H9 (cell line): ENCODE data around the gene JPH2. TPM values are rescaled to one million over a fixed set of nuclear protein-coding genes. Genes with fewer than 3 reads are reported as not detected.

Source experiments
- DNase-seq: peaks from one replicate; pipeline ENCODE4 v3.0.0-alpha.2; 2017
- H2AFZ ChIP-seq: one replicate; pipeline ENCODE4 v1.6.1; 2013; ENCODE audit warnings: mild to moderate bottlenecking, low read length, control low read depth, moderate library complexity
- H2AK5ac ChIP-seq: 2 replicates; pipeline ENCODE4 v1.6.1; 2013; ENCODE audit warnings: low read length, control low read depth, mixed read lengths; ENCODE audit not compliant: insufficient read length
- H2BK120ac ChIP-seq: one replicate; pipeline ENCODE4 v1.6.1; 2013; ENCODE audit warnings: low read depth, mild to moderate bottlenecking, low read length, control low read depth, inconsistent platforms; ENCODE audit not compliant: poor library complexity, severe bottlenecking
- H2BK12ac ChIP-seq: 2 replicates; pipeline ENCODE4 v1.6.1; 2013; ENCODE audit warnings: low read length, control low read depth, mixed read lengths, low read depth; ENCODE audit not compliant: insufficient read length
- H2BK15ac ChIP-seq: 2 replicates; pipeline ENCODE4 v1.6.1; 2013; ENCODE audit warnings: low read depth, low read length, control low read depth
- H2BK20ac ChIP-seq: one replicate; pipeline ENCODE4 v1.6.1; 2013; ENCODE audit warnings: low read depth, mild to moderate bottlenecking, low read length, control low read depth, inconsistent platforms; ENCODE audit not compliant: poor library complexity, severe bottlenecking
- H2BK5ac ChIP-seq: 2 replicates; pipeline ENCODE4 v1.6.1; 2013; ENCODE audit warnings: low read length, control low read depth, mixed read lengths; ENCODE audit not compliant: insufficient read length
- H3K14ac ChIP-seq: 2 replicates; pipeline ENCODE4 v1.6.1; 2013; ENCODE audit warnings: low read length, control low read depth; ENCODE audit not compliant: insufficient read depth
- H3K18ac ChIP-seq: 2 replicates; pipeline ENCODE4 v1.6.1; 2013; ENCODE audit warnings: low read depth, mild to moderate bottlenecking, mixed read lengths, low read length, control low read depth; ENCODE audit not compliant: insufficient read length
- H3K23ac ChIP-seq: 2 replicates; pipeline ENCODE4 v1.6.1; 2013; ENCODE audit warnings: low read length, control low read depth, mixed read lengths, low read depth; ENCODE audit not compliant: insufficient read length
- H3K23me2 ChIP-seq: 2 replicates; pipeline ENCODE4 v1.6.1; 2013; ENCODE audit warnings: low read depth, mild to moderate bottlenecking, mixed read lengths, low read length, control low read depth; ENCODE audit not compliant: insufficient read length, poor library complexity, severe bottlenecking
- H3K27ac ChIP-seq: 2 replicates; pipeline ENCODE4 v1.5.1; 2013; ENCODE audit warnings: low read length, control low read depth, mixed read lengths, low read depth; ENCODE audit not compliant: insufficient read length
- H3K27me3 ChIP-seq: 2 replicates; pipeline ENCODE4 v1.6.1; 2013; ENCODE audit warnings: low read length, control low read depth, inconsistent platforms; ENCODE audit not compliant: insufficient read depth
- H3K4ac ChIP-seq: 2 replicates; pipeline ENCODE4 v1.6.1; 2013; ENCODE audit warnings: low read depth, mild to moderate bottlenecking, control low read depth, inconsistent platforms, low read length, moderate library complexity
- H3K4me1 ChIP-seq: 2 replicates; pipeline ENCODE4 v1.6.1; 2013; ENCODE audit warnings: low read length, control low read depth, inconsistent platforms; ENCODE audit not compliant: insufficient read depth
- H3K4me2 ChIP-seq: 2 replicates; pipeline ENCODE4 v1.6.1; 2013; ENCODE audit warnings: low read length, control low read depth, mixed read lengths; ENCODE audit not compliant: insufficient read length, insufficient read depth
- H3K56ac ChIP-seq: 2 replicates; pipeline ENCODE4 v1.6.1; 2013; ENCODE audit warnings: low read depth, mild to moderate bottlenecking, mixed read lengths, low read length, control low read depth; ENCODE audit not compliant: insufficient read length
- H3K79me1 ChIP-seq: 2 replicates; pipeline ENCODE4 v1.6.1; 2013; ENCODE audit warnings: low read depth, mild to moderate bottlenecking, moderate library complexity, low read length, control low read depth, inconsistent platforms; ENCODE audit not compliant: insufficient read depth, poor library complexity, severe bottlenecking
- H3K79me2 ChIP-seq: 2 replicates; pipeline ENCODE4 v1.6.1; 2013; ENCODE audit warnings: low read length, control low read depth, inconsistent platforms; ENCODE audit not compliant: insufficient read depth
- H3K9ac ChIP-seq: 2 replicates; pipeline ENCODE4 v1.6.1; 2013; ENCODE audit warnings: low read length, control low read depth, mixed read lengths; ENCODE audit not compliant: insufficient read length; ENCODE audit errors: extremely low read depth
- H3K9me3 ChIP-seq: one replicate; pipeline ENCODE4 v1.6.1; 2013; ENCODE audit warnings: low read depth, low read length, inconsistent platforms; ENCODE audit not compliant: control insufficient read depth
- H3T11ph ChIP-seq: one replicate; pipeline ENCODE4 v1.6.1; 2013; ENCODE audit warnings: mild to moderate bottlenecking, low read length, control low read depth, inconsistent platforms
- H4K20me1 ChIP-seq: one replicate; pipeline ENCODE4 v1.6.1; 2013; ENCODE audit not compliant: control insufficient read depth, insufficient read length, insufficient read depth
- H4K5ac ChIP-seq: 2 replicates; pipeline ENCODE4 v1.6.1; 2013; ENCODE audit warnings: low read depth, mild to moderate bottlenecking, mixed read lengths, low read length, control low read depth; ENCODE audit not compliant: insufficient read length
- H4K8ac ChIP-seq: replicated peaks from 2 replicates; pipeline ENCODE4 v1.6.1; 2013; ENCODE audit warnings: low read length, control low read depth, mixed read lengths, low read depth; ENCODE audit not compliant: insufficient read length
- H4K91ac ChIP-seq: 2 replicates; pipeline ENCODE4 v1.6.1; 2013; ENCODE audit warnings: low read depth, mild to moderate bottlenecking, moderate library complexity, mixed read lengths, low read length, control low read depth; ENCODE audit not compliant: insufficient read length
- H3K27ac Mint-ChIP-seq, 3 experiments: 2 replicates in 2 of 3; 3 replicates in 1 of 3; pipeline ENCODE4 v1.8.0; 2020 to 2021; ENCODE audit warnings: mixed read lengths in 3 of 3, mild to moderate bottlenecking in 1 of 3, moderate library complexity in 1 of 3
- H3K27me3 Mint-ChIP-seq: 2 replicates; pipeline ENCODE4 v1.8.0; 2021; ENCODE audit warnings: low read depth, mild to moderate bottlenecking, moderate library complexity, mixed read lengths
- H3K36me3 Mint-ChIP-seq, 3 experiments: 2 replicates in 2 of 3; 3 replicates in 1 of 3; pipeline ENCODE4 v1.8.0; 2020 to 2021; ENCODE audit warnings: low read depth in 3 of 3, mixed read lengths in 3 of 3; ENCODE audit not compliant: insufficient read depth in 1 of 3
- H3K4me1 Mint-ChIP-seq, 2 experiments: 2 replicates each; pipeline ENCODE4 v1.8.0; 2020; ENCODE audit warnings: mixed read lengths in 2 of 2
- H3K4me3 Mint-ChIP-seq, 2 experiments: 2 replicates in 1 of 2; 3 replicates in 1 of 2; pipeline ENCODE4 v1.8.0; 2020 to 2021; ENCODE audit warnings: mild to moderate bottlenecking in 2 of 2, mixed read lengths in 2 of 2, moderate library complexity in 1 of 2
- H3K9me3 Mint-ChIP-seq, 2 experiments: 2 replicates in 1 of 2; 3 replicates in 1 of 2; pipeline ENCODE4 v1.8.0; 2020; ENCODE audit warnings: mild to moderate bottlenecking in 2 of 2, mixed read lengths in 2 of 2, moderate library complexity in 1 of 2
- WGBS: extraction: QIAGEN DNeasy Blood & Tissue Kit; methylation state at CpG from one replicate; pipeline ENCODE4 v1.1.7; 2013; ENCODE audit warnings: missing lambda C conversion rate, low lambda C conversion rate, mixed read lengths; ENCODE audit not compliant: insufficient read length; ENCODE audit errors: extremely low coverage; 5-methylcytosine and 5-hydroxymethylcytosine counted together
- total RNA-seq: library from RNA; stranded (reverse); gene quantifications from 2 replicates; pipeline ENCODE4 v1.2.1, GENCODE V29; 2021
- TF ChIP-seq, protein P1 (sequence below): fragments of 200-600 bp; sonication (generic); conservative IDR thresholded peaks from 3 replicates; pipeline ENCODE4 v1.8.0; 2021; ENCODE audit warnings: antibody characterized with exemption, mild to moderate bottlenecking

JPH2 gene
- total RNA-seq, 1 experiment from 2014 or later, result 0.31 TPM

DNA sequence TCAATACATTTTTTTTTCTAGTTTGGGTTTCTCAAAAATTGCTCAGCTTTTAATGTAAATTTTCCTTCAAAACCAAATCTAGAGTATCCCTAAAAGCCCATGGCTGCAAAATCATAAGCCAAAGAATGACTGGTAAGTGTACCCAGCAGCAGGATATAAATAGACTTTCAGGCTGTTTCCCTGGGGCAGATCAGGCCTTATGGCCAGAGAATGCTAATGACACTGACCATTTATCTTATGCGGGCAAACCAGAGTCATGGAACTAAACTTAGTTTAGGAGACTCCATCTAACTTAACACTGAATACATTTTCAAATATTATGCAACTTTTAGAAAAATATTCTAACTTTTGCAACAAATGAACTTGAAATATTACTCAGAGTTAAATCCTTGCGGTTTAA is 16.2 kb upstream of the JPH2 start:
- Histone ChIP-seq H4K20me1 (no peaks in the 10 kb centered on the region), H2BK120ac (no peak overlapping the region), H2BK20ac (no peak overlapping the region), H3K14ac (no peak overlapping the region), H3K4me2 (no peak overlapping the region), H3K79me2 (peaks cover 3% of the 10 kb centered on the region; the same call in 1 of the 2 replicates), H3K9me3 (no peaks in the 10 kb centered on the region), H2BK15ac (no peak overlapping the region), H2BK12ac (no peak overlapping the region), H3K9ac (no peak overlapping the region), H3K56ac (no peak overlapping the region), H3K27ac (no peak overlapping the region), H4K5ac (no peak overlapping the region), H3K23ac (no peak overlapping the region), H2BK5ac (no peak overlapping the region), H2AK5ac (no peak overlapping the region), H3K18ac (no peak overlapping the region), H3T11ph (no peak overlapping the region), H4K8ac (no peak overlapping the region), H3K23me2 (no peaks in the 10 kb centered on the region), H3K4me1 (no peaks in the 10 kb centered on the region), H3K27me3 (no peaks in the 10 kb centered on the region), H3K4ac (no peak overlapping the region), H2AFZ (no peak overlapping the region), H3K79me1 (peaks cover 5% of the 10 kb centered on the region), H4K91ac (no peak overlapping the region)
- H3K4me1 Mint-ChIP-seq, result peaks cover 2 to 8% of the 10 kb centered on the region in 2 experiments
- H3K9me3 Mint-ChIP-seq, result no peaks in the 10 kb centered on the region
- no CpG with 5 or more reads among the region's 2 CpGs for WGBS
- H3K36me3 Mint-ChIP-seq, result peaks cover 32 to 70% (median 65%) of the 10 kb centered on the region in 3 experiments; a peak in 6 of 7 replicates
- no peak for DNase-seq
- TF ChIP-seq, protein P1, sequence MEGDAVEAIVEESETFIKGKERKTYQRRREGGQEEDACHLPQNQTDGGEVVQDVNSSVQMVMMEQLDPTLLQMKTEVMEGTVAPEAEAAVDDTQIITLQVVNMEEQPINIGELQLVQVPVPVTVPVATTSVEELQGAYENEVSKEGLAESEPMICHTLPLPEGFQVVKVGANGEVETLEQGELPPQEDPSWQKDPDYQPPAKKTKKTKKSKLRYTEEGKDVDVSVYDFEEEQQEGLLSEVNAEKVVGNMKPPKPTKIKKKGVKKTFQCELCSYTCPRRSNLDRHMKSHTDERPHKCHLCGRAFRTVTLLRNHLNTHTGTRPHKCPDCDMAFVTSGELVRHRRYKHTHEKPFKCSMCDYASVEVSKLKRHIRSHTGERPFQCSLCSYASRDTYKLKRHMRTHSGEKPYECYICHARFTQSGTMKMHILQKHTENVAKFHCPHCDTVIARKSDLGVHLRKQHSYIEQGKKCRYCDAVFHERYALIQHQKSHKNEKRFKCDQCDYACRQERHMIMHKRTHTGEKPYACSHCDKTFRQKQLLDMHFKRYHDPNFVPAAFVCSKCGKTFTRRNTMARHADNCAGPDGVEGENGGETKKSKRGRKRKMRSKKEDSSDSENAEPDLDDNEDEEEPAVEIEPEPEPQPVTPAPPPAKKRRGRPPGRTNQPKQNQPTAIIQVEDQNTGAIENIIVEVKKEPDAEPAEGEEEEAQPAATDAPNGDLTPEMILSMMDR, result no peak
- H3K27me3 Mint-ChIP-seq, result no peaks in the 10 kb centered on the region
- no peak overlapping the region for H3K4me3 Mint-ChIP-seq
- no peak overlapping the region for H3K27ac Mint-ChIP-seq
